HEK293 (cell line): ENCODE measurements around the gene XK.

Source experiments
- CTCF ChIA-PET: fragments of 350-600 bp; formaldehyde crosslinking; extraction: SDS; loops from one replicate; lab custom pipeline; 2021; ENCODE audit warnings: antibody characterized with exemption; lab: Yijun Ruan, JAX
- POLR2A ChIA-PET: fragments of 300-600 bp; formaldehyde crosslinking; extraction: SDS; loops from one replicate; lab custom pipeline; 2020; ENCODE audit warnings: antibody characterized with exemption, inconsistent platforms; lab: Yijun Ruan, JAX
- H3K27ac ChIP-seq: fragments of 200-500 bp; sonication (Bioruptor generic); 2 replicates; pipeline ENCODE4 v1.5.1; 2014; ENCODE audit warnings: low read depth, low read length, control low read depth, inconsistent platforms; ENCODE audit errors: extremely low read depth
- H3K36me3 ChIP-seq, 2 experiments: fragments of 200-500 bp in 1 of 2; sonication (Bioruptor generic) in 1 of 2; 1 replicate in 1 of 2; 2 replicates in 1 of 2; pipeline ENCODE4 v1.5.1; 2014 to 2017; ENCODE audit warnings: inconsistent platforms in 2 of 2, low read length in 2 of 2; ENCODE audit not compliant: control insufficient read depth in 2 of 2, insufficient read depth in 1 of 2
- H3K4me1 ChIP-seq: fragments of 200-500 bp; sonication (Bioruptor generic); 2 replicates; pipeline ENCODE4 v1.5.1; 2014; ENCODE audit warnings: mild to moderate bottlenecking, low read length, inconsistent platforms; ENCODE audit not compliant: control insufficient read depth, insufficient read depth
- H3K4me3 ChIP-seq: 2 replicates; pipeline ENCODE4 v1.5.1; 2011; ENCODE audit warnings: low read depth, mild to moderate bottlenecking, control low read depth, low read length, moderate library complexity
- H3K9me3 ChIP-seq: fragments of 200-500 bp; sonication (Bioruptor generic); 2 replicates; pipeline ENCODE4 v1.5.1; 2014; ENCODE audit warnings: low read depth, low read length, inconsistent platforms; ENCODE audit not compliant: control insufficient read depth, insufficient read depth
- OVOL3 ChIP-seq: fragments of 450-650 bp; formaldehyde crosslinking; IDR thresholded peaks from 2 replicates; pipeline ENCODE4 v1.5.1; 2016; ENCODE audit warnings: missing biosample characterization, missing genetic modification characterization
- SALL2 ChIP-seq: fragments of 450-650 bp; formaldehyde crosslinking; IDR thresholded peaks from 2 replicates; pipeline ENCODE4 v1.5.0; 2017; ENCODE audit warnings: missing biosample characterization, mild to moderate bottlenecking, missing genetic modification characterization, borderline replicate concordance
- ZBTB1 ChIP-seq: fragments of 450-650 bp; formaldehyde crosslinking; IDR thresholded peaks from 2 replicates; pipeline ENCODE4 v1.5.1; 2016; ENCODE audit warnings: missing biosample characterization, missing genetic modification characterization
- ZBTB20 ChIP-seq: fragments of 450-650 bp; formaldehyde crosslinking; IDR thresholded peaks from 2 replicates; pipeline ENCODE4 v1.5.1; 2016; ENCODE audit warnings: missing biosample characterization, missing genetic modification characterization
- ZIC2 ChIP-seq: fragments of 450-650 bp; formaldehyde crosslinking; IDR thresholded peaks from 2 replicates; pipeline ENCODE4 v1.5.1; 2016; ENCODE audit warnings: missing biosample characterization, missing genetic modification characterization
- ZNF157 ChIP-seq: fragments of 450-650 bp; formaldehyde crosslinking; IDR thresholded peaks from 2 replicates; pipeline ENCODE4 v1.5.1; 2016; ENCODE audit warnings: missing biosample characterization, missing genetic modification characterization
- ZNF239 ChIP-seq: fragments of 450-650 bp; formaldehyde crosslinking; IDR thresholded peaks from 2 replicates; pipeline ENCODE4 v1.5.1; 2016; ENCODE audit warnings: missing biosample characterization, missing genetic modification characterization
- ZNF350 ChIP-seq: fragments of 450-650 bp; formaldehyde crosslinking; IDR thresholded peaks from 2 replicates; pipeline ENCODE4 v1.5.0; 2017; ENCODE audit warnings: missing biosample characterization, mild to moderate bottlenecking, missing genetic modification characterization
- ZNF404 ChIP-seq: fragments of 450-650 bp; formaldehyde crosslinking; IDR thresholded peaks from 2 replicates; pipeline ENCODE4 v1.5.1; 2017; ENCODE audit warnings: missing biosample characterization, missing genetic modification characterization
- ZNF416 ChIP-seq: fragments of 450-650 bp; formaldehyde crosslinking; IDR thresholded peaks from 2 replicates; pipeline ENCODE4 v1.5.1; 2016; ENCODE audit warnings: missing biosample characterization, missing genetic modification characterization
- ZNF600 ChIP-seq: fragments of 450-650 bp; formaldehyde crosslinking; IDR thresholded peaks from 2 replicates; pipeline ENCODE4 v1.5.1; 2016; ENCODE audit warnings: missing biosample characterization, missing genetic modification characterization
- ZNF654 ChIP-seq: fragments of 450-650 bp; formaldehyde crosslinking; IDR thresholded peaks from 2 replicates; pipeline ENCODE4 v1.5.1; 2016; ENCODE audit warnings: low read depth, missing biosample characterization, missing genetic modification characterization
- ZNF707 ChIP-seq: fragments of 450-650 bp; formaldehyde crosslinking; IDR thresholded peaks from 2 replicates; pipeline ENCODE4 v1.5.1; 2016; ENCODE audit warnings: missing biosample characterization, missing genetic modification characterization
- ZNF768 ChIP-seq: fragments of 450-650 bp; formaldehyde crosslinking; IDR thresholded peaks from 2 replicates; pipeline ENCODE4 v1.5.1; 2018; ENCODE audit warnings: missing biosample characterization, mild to moderate bottlenecking, missing genetic modification characterization
- ZNF776 ChIP-seq: fragments of 450-650 bp; formaldehyde crosslinking; IDR thresholded peaks from 2 replicates; pipeline ENCODE4 v1.5.0; 2017; ENCODE audit warnings: missing biosample characterization, missing genetic modification characterization, borderline replicate concordance
- ZNF785 ChIP-seq: fragments of 450-650 bp; formaldehyde crosslinking; IDR thresholded peaks from 2 replicates; pipeline ENCODE4 v1.5.1; 2016; ENCODE audit warnings: missing biosample characterization, missing genetic modification characterization
- TF ChIP-seq, protein P1 (sequence below): fragments of 450-650 bp; IDR thresholded peaks from 2 replicates; pipeline ENCODE4 v1.5.1; 2018; ENCODE audit warnings: missing biosample characterization, missing genetic modification characterization
- TF ChIP-seq, protein P2 (sequence below): fragments of 450-650 bp; formaldehyde crosslinking; IDR thresholded peaks from 2 replicates; pipeline ENCODE4 v1.5.1; 2016; ENCODE audit warnings: missing biosample characterization, missing genetic modification characterization
- TF ChIP-seq, protein P3 (sequence below): fragments of 450-650 bp; formaldehyde crosslinking; IDR thresholded peaks from 2 replicates; pipeline ENCODE4 v1.5.1; 2016; ENCODE audit warnings: missing biosample characterization, missing genetic modification characterization
- TF ChIP-seq, protein P4 (sequence below): fragments of 450-650 bp; formaldehyde crosslinking; IDR thresholded peaks from 2 replicates; pipeline ENCODE4 v1.5.1; 2016; ENCODE audit warnings: missing biosample characterization, missing genetic modification characterization, borderline replicate concordance
- TF ChIP-seq, protein P5 (sequence below): fragments of 450-650 bp; formaldehyde crosslinking; IDR thresholded peaks from 2 replicates; pipeline ENCODE4 v1.5.1; 2016; ENCODE audit warnings: missing biosample characterization, missing genetic modification characterization
- TF ChIP-seq, protein P6 (sequence below): fragments of 450-650 bp; formaldehyde crosslinking; IDR thresholded peaks from 2 replicates; pipeline ENCODE4 v1.5.1; 2016; ENCODE audit warnings: missing biosample characterization, missing genetic modification characterization

XK gene

DNA sequence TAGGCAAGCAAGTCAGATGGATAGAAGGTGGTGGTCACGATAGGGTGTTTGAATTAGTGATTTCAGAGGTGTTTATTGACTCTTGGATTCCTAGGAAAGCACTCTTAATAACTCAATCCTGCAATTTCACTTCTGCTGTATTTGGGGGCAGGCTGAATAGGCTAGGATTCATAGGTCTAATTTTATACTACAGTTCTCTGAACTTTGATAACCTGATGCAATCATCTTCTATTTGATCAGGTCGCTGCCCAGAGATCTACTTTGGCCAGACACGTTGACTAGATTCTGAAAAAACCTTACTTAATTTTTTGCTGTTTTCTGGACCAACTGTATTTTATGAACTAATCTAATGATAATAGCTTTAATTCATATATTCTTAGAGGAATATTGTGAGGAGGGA, 26.4 kb downstream of the XK start:
- ChIA-PET CTCF (interaction anchor here (0.7 to 1.4 kb wide), 3 partner anchors 11 to 138 kb away, joined by 3 to 6 read pairs (median 3); no protein-coding TSS in a partner anchor), POLR2A (no interaction called here)
- Histone ChIP-seq H3K9me3 (no peaks in the 10 kb centered on the region), H3K4me3 (no peak overlapping the region), H3K36me3 (no peaks in the 10 kb centered on the region), H3K27ac (no peak overlapping the region), H3K4me1 (no peaks in the 10 kb centered on the region)
- TF ChIP-seq, protein P1, sequence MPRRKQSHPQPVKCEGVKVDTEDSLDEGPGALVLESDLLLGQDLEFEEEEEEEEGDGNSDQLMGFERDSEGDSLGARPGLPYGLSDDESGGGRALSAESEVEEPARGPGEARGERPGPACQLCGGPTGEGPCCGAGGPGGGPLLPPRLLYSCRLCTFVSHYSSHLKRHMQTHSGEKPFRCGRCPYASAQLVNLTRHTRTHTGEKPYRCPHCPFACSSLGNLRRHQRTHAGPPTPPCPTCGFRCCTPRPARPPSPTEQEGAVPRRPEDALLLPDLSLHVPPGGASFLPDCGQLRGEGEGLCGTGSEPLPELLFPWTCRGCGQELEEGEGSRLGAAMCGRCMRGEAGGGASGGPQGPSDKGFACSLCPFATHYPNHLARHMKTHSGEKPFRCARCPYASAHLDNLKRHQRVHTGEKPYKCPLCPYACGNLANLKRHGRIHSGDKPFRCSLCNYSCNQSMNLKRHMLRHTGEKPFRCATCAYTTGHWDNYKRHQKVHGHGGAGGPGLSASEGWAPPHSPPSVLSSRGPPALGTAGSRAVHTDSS (tag by site-specific recombination) = no peak
- TF ChIP-seq ZNF785 (tag by site-specific recombination) (no peak), ZNF707 (tag by site-specific recombination) (no peak)

DNA sequence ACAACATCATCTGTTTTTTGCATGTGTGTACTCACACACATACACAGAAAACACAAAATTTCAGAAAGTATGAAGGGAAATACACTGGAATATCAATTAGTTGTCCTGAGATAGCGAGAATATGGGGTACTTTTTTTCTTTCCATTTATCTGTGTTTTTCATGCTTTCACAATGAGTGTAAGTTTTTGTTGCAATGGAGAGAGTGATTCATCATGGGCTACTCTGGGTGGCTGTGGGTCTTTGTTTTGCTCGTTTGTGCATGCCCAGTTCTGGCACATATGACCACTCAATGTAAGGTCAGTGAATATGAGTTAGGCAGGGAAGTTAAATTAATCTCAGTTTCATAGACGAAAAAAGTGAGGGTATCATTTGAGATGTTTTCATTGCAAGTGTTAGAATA, 26.9 kb downstream of the XK start:
- H3K36me3 ChIP-seq = no peaks in the 10 kb centered on the region

More for the DNA sequence above, 26.9 kb downstream of the XK start:
- CTCF ChIA-PET = interaction anchor here (1.4 kb wide), 1 partner anchor 33 kb away, joined by 6 read pairs; no protein-coding TSS in a partner anchor
- no peak overlapping the region for H3K4me3 ChIP-seq
- TF ChIP-seq ZNF654 = no peak
- no peak for TF ChIP-seq ZBTB20 (tag by site-specific recombination)
- no peak for TF ChIP-seq ZBTB1 (tag by site-specific recombination)
- no peak for TF ChIP-seq ZNF239 (tag by site-specific recombination)
- no peak for TF ChIP-seq ZNF416
- TF ChIP-seq, protein P2, sequence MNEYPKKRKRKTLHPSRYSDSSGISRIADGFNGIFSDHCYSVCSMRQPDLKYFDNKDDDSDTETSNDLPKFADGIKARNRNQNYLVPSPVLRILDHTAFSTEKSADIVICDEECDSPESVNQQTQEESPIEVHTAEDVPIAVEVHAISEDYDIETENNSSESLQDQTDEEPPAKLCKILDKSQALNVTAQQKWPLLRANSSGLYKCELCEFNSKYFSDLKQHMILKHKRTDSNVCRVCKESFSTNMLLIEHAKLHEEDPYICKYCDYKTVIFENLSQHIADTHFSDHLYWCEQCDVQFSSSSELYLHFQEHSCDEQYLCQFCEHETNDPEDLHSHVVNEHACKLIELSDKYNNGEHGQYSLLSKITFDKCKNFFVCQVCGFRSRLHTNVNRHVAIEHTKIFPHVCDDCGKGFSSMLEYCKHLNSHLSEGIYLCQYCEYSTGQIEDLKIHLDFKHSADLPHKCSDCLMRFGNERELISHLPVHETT (tag by site-specific recombination) = no peak
- TF ChIP-seq, protein P3, sequence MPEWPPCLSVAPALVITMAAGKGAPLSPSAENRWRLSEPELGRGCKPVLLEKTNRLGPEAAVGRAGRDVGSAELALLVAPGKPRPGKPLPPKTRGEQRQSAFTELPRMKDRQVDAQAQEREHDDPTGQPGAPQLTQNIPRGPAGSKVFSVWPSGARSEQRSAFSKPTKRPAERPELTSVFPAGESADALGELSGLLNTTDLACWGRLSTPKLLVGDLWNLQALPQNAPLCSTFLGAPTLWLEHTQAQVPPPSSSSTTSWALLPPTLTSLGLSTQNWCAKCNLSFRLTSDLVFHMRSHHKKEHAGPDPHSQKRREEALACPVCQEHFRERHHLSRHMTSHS (tag by site-specific recombination) = no peak
- TF ChIP-seq, protein P4, sequence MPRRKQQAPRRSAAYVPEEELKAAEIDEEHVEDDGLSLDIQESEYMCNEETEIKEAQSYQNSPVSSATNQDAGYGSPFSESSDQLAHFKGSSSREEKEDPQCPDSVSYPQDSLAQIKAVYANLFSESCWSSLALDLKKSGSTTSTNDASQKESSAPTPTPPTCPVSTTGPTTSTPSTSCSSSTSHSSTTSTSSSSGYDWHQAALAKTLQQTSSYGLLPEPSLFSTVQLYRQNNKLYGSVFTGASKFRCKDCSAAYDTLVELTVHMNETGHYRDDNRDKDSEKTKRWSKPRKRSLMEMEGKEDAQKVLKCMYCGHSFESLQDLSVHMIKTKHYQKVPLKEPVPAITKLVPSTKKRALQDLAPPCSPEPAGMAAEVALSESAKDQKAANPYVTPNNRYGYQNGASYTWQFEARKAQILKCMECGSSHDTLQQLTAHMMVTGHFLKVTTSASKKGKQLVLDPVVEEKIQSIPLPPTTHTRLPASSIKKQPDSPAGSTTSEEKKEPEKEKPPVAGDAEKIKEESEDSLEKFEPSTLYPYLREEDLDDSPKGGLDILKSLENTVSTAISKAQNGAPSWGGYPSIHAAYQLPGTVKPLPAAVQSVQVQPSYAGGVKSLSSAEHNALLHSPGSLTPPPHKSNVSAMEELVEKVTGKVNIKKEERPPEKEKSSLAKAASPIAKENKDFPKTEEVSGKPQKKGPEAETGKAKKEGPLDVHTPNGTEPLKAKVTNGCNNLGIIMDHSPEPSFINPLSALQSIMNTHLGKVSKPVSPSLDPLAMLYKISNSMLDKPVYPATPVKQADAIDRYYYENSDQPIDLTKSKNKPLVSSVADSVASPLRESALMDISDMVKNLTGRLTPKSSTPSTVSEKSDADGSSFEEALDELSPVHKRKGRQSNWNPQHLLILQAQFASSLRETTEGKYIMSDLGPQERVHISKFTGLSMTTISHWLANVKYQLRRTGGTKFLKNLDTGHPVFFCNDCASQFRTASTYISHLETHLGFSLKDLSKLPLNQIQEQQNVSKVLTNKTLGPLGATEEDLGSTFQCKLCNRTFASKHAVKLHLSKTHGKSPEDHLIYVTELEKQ (tag by site-specific recombination) = no peak
- no peak for TF ChIP-seq ZNF776 (tag by site-specific recombination)
- no peak for TF ChIP-seq ZNF600 (tag by site-specific recombination)
- no peak for TF ChIP-seq OVOL3 (tag by site-specific recombination)
- TF ChIP-seq, protein P5, sequence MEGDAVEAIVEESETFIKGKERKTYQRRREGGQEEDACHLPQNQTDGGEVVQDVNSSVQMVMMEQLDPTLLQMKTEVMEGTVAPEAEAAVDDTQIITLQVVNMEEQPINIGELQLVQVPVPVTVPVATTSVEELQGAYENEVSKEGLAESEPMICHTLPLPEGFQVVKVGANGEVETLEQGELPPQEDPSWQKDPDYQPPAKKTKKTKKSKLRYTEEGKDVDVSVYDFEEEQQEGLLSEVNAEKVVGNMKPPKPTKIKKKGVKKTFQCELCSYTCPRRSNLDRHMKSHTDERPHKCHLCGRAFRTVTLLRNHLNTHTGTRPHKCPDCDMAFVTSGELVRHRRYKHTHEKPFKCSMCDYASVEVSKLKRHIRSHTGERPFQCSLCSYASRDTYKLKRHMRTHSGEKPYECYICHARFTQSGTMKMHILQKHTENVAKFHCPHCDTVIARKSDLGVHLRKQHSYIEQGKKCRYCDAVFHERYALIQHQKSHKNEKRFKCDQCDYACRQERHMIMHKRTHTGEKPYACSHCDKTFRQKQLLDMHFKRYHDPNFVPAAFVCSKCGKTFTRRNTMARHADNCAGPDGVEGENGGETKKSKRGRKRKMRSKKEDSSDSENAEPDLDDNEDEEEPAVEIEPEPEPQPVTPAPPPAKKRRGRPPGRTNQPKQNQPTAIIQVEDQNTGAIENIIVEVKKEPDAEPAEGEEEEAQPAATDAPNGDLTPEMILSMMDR = no peak
- no peak for TF ChIP-seq ZNF768 (tag by site-specific recombination)
- TF ChIP-seq, protein P6, sequence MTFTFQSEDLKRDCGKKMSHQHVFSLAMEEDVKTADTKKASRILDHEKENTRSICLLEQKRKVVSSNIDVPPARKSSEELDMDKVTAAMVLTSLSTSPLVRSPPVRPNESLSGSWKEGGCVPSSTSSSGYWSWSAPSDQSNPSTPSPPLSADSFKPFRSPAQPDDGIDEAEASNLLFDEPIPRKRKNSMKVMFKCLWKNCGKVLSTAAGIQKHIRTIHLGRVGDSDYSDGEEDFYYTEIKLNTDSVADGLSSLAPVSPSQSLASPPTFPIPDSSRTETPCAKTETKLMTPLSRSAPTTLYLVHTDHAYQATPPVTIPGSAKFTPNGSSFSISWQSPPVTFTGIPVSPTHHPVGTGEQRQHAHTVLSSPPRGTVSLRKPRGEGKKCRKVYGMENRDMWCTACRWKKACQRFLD (tag by site-specific recombination) = no peak
- TF ChIP-seq ZIC2 (tag by site-specific recombination) = no peak
- no peak for TF ChIP-seq ZNF350 (tag by site-specific recombination)
- TF ChIP-seq ZNF157 (tag by site-specific recombination) = no peak
- TF ChIP-seq ZNF404 (tag by site-specific recombination) = no peak
- no peak for TF ChIP-seq SALL2
- no peaks in the 10 kb centered on the region for H3K4me1 ChIP-seq
- no peaks in the 10 kb centered on the region for H3K9me3 ChIP-seq
- no peak overlapping the region for H3K27ac ChIP-seq
- POLR2A ChIA-PET = no interaction called here
